Activated CD4-positive, alpha-beta T cell treated with anti-CD3 and anti-CD28 coated beads, Interleukin-2, amount 50 U/mL, for 48 hours (primary cell): Measurements from ENCODE around the gene CSNK2B.

Source experiments
- DNase-seq, 2 experiments: peaks; one replicate each; pipeline ENCODE4 v3.0.0-alpha.2; 2020

The CSNK2B gene

GRCh38 chr6:31665501-31666336 lies at the start of gene CSNK2B:
TSS of gene CSNK2B (plus strand) at chr6:31666080. CDS start at chr6:31666832, 752 bp downstream.
- peak; percentile 98 for DNase-seq

- DNase-seq, result no peak
Observed at GRCh38 chr6:31617010-31617409, 48.9 kb upstream of the CSNK2B start.

- peak; percentile 99 for DNase-seq
Observed at GRCh38 chr6:31619805-31620585, 45.9 kb upstream of the CSNK2B start.

GRCh38 chr6:31620586-31621319 lies 45.1 kb upstream of the CSNK2B start, which contains the start of gene PRRC2A:
TSS of gene PRRC2A (plus strand) at chr6:31620715. CDS start at chr6:31622790, 2,075 bp downstream.
- DNase-seq, result peak; percentile 79 to 85

- no peak for DNase-seq
Observed at GRCh38 chr6:31621320-31621939, 44.5 kb upstream of the CSNK2B start.

- DNase-seq, result no peak
Observed at GRCh38 chr6:31621991-31622390, 43.9 kb upstream of the CSNK2B start.

- no peak for DNase-seq
Observed at GRCh38 chr6:31622684-31623091, 43.2 kb upstream of the CSNK2B start.

GRCh38 chr6:31624070-31624469 lies 41.8 kb upstream of the CSNK2B start:
- DNase-seq, result no peak

- no peak for DNase-seq
Observed at GRCh38 chr6:31626952-31627351, 38.9 kb upstream of the CSNK2B start.

GRCh38 chr6:31627690-31628287 lies 38.1 kb upstream of the CSNK2B start:
- no peak for DNase-seq

- no peak for DNase-seq
Observed at GRCh38 chr6:31629014-31629413, 36.9 kb upstream of the CSNK2B start.

GRCh38 chr6:31630177-31630934 lies 35.5 kb upstream of the CSNK2B start:
- no peak for DNase-seq

- DNase-seq, result no peak
Observed at GRCh38 chr6:31631209-31631608, 34.7 kb upstream of the CSNK2B start.

- DNase-seq, result no peak
Observed at GRCh38 chr6:31631681-31632278, 34.1 kb upstream of the CSNK2B start.

GRCh38 chr6:31632279-31632946 lies 33.5 kb upstream of the CSNK2B start:
- no peak for DNase-seq

- no peak for DNase-seq
Observed at GRCh38 chr6:31633447-31633846, 32.4 kb upstream of the CSNK2B start.

- no peak for DNase-seq
Observed at GRCh38 chr6:31634131-31634530, 31.7 kb upstream of the CSNK2B start.

GRCh38 chr6:31634969-31635575 lies 30.8 kb upstream of the CSNK2B start:
- no peak for DNase-seq

GRCh38 chr6:31636698-31637596 lies 28.9 kb upstream of the CSNK2B start:
- DNase-seq, result no peak
